K562 (cell line): ENCODE measurements around the gene WEE1. TPM values are rescaled to one million over a fixed set of nuclear protein-coding genes. Genes with fewer than 3 reads are reported as not detected.

Experiments
- CBX3 ChIP-seq, 2 experiments: IDR thresholded peaks; 1 replicate in 1 of 2; 2 replicates in 1 of 2; pipeline ENCODE4 v1.6.1; 2012; ENCODE audit warnings: inconsistent platforms in 2 of 2, low read length in 2 of 2, borderline replicate concordance in 1 of 2, control low read depth in 1 of 2
- FOXA3 ChIP-seq, 2 experiments: fragments of 450-650 bp in 1 of 2; sonication (generic) in 1 of 2; formaldehyde crosslinking; IDR thresholded peaks in 1 of 2; conservative IDR thresholded peaks in 1 of 2; 2 replicates each; pipeline versions ENCODE4 v1.4.0 to v1.8.0; 2020 to 2022; ENCODE audit warnings: mild to moderate bottlenecking in 2 of 2, missing genetic modification reagents in 1 of 2
- FOXJ3 ChIP-seq: sonication (generic); formaldehyde crosslinking; IDR thresholded peaks from 2 replicates; pipeline ENCODE4 v1.4.0; 2020; ENCODE audit warnings: mild to moderate bottlenecking, missing genetic modification reagents
- MNT ChIP-seq, 2 experiments: fragments of 450-650 bp; conservative IDR thresholded peaks; 2 replicates each; pipeline ENCODE4 v1.6.1; 2017; ENCODE audit warnings: mild to moderate bottlenecking in 2 of 2, moderate library complexity in 2 of 2
- PHB ChIP-seq: fragments of 250-450 bp; sonication (Bioruptor Pico); IDR thresholded peaks from 2 replicates; pipeline ENCODE4 v1.5.0; 2021
- POLR2B ChIP-seq: fragments of 450-650 bp; IDR thresholded peaks from 2 replicates; pipeline ENCODE4 v1.6.1; 2018; ENCODE audit warnings: low read depth; ENCODE audit not compliant: partially characterized antibody
- RFX1 ChIP-seq: fragments of 450-650 bp; IDR thresholded peaks from 2 replicates; pipeline ENCODE4 v1.6.1; 2016; ENCODE audit warnings: mild to moderate bottlenecking, moderate library complexity
- SLC30A9 ChIP-seq: fragments of 250-450 bp; sonication (Bioruptor Pico); IDR thresholded peaks from 2 replicates; pipeline ENCODE4 v1.8.0; 2022; ENCODE audit warnings: mild to moderate bottlenecking, moderate library complexity
- TRIM28 ChIP-seq: fragments of 450-650 bp; IDR thresholded peaks from 2 replicates; pipeline ENCODE4 v1.6.1; 2017
- ZBTB40 ChIP-seq, 2 experiments: fragments of 450-650 bp in 1 of 2; sonication (generic) in 1 of 2; formaldehyde crosslinking in 1 of 2; IDR thresholded peaks; 2 replicates each; pipeline versions ENCODE4 v1.7.1 to v1.9.0; 2016 to 2022; ENCODE audit warnings: inconsistent platforms in 1 of 2, mild to moderate bottlenecking in 1 of 2, missing genetic modification reagents in 1 of 2
- ZFPM2 ChIP-seq: fragments of 250-450 bp; sonication (Bioruptor Pico); IDR thresholded peaks from 2 replicates; pipeline ENCODE4 v1.5.1; 2022; ENCODE audit warnings: mild to moderate bottlenecking
- ZNF23 ChIP-seq: fragments of 250-450 bp; sonication (Bioruptor Pico); IDR thresholded peaks from 2 replicates; pipeline ENCODE4 v1.4.0; 2020; ENCODE audit warnings: mild to moderate bottlenecking
- ZNF639 ChIP-seq, 2 experiments: fragments of 200-800 bp in 1 of 2; sonication (Bioruptor generic) in 1 of 2; sonication (generic) in 1 of 2; formaldehyde crosslinking in 1 of 2; IDR thresholded peaks in 1 of 2; conservative IDR thresholded peaks in 1 of 2; 2 replicates each; pipeline versions ENCODE4 v1.5.0 to v1.6.1; 2016 to 2020; ENCODE audit warnings: missing compliant biosample characterization in 1 of 2, missing genetic modification characterization in 1 of 2, missing genetic modification reagents in 1 of 2
- ZNF77 ChIP-seq: fragments of 250-450 bp; sonication (Bioruptor Pico); IDR thresholded peaks from 2 replicates; pipeline ENCODE4 v1.5.0; 2020
- polyA plus RNA-seq, 8 experiments: library from polyadenylated mRNA; depleted of rRNA in 4 of 8; stranded (reverse) in 5 of 8; unstranded in 3 of 8; fragments of >200 nt; fragmentation: Nextera tagmentation in 2 of 8; fragmentation: Illumina TruSeq in 1 of 8; extraction: Ambion mirVana in 2 of 8; extraction: Trizol in 1 of 8; gene quantifications; 2 replicates each; pipeline versions ENCODE4 v1.2.1 to v1.2.3, GENCODE V29; 2011 to 2014; ENCODE audit warnings: inconsistent platforms in 1 of 8, missing spikeins in 1 of 8
- total RNA-seq, 7 experiments: library from RNA; depleted of rRNA in 6 of 7; stranded (reverse); fragments of >200 nt in 6 of 7; fragmentation: Illumina TruSeq in 2 of 7; extraction: Trizol in 2 of 7; gene quantifications; 2 replicates each; pipeline versions ENCODE4 v1.2.1 to v1.2.3, GENCODE V29; 2011 to 2021; ENCODE audit warnings: low replicate concordance in 1 of 7

The WEE1 gene
- total and polyA plus RNA-seq, 9 of the 15 experiments (the other 6 are each of a cell fraction or from before 2014, with no cell fraction given) = 21.9 to 99.0 (median 67.4) TPM

- TF ChIP-seq ZBTB40 (IDR thresholded peaks at IDR 0.05) (no peak), ZBTB40 (CRISPR knock-in tag; IDR thresholded peaks at IDR 0.05) (no peak), TRIM28 (no peak), MNT (conservative IDR thresholded peaks at IDR 0.05) (0 out of 4 replicates have a peak, but pooled peaks of 1 of the 2 experiments have one; percentile 15), FOXA3 (CRISPR knock-in tag; conservative IDR thresholded peaks at IDR 0.05 in 1 of 2, IDR thresholded peaks at IDR 0.05 in 1 of 2) (0 out of 4 replicates have a peak, but pooled peaks of 1 of the 2 experiments have one; percentile 19), ZFPM2 (CRISPR knock-in tag) (no peak), SLC30A9 (CRISPR knock-in tag) (no peak), FOXJ3 (CRISPR knock-in tag) (peak; percentile 85), RFX1 (peak; percentile 89), ZNF23 (CRISPR knock-in tag) (no peak), PHB (CRISPR knock-in tag) (no peak), CBX3 (IDR thresholded peaks at IDR 0.05; ENCODE audit: borderline replicate concordance in 1 of 2, low read length in 2 of 2) (no peak), ZNF639 (CRISPR knock-in tag; conservative IDR thresholded peaks at IDR 0.05 in 1 of 2, IDR thresholded peaks at IDR 0.05 in 1 of 2) (0 out of 4 replicates have a peak, but pooled peaks of 1 of the 2 experiments have one; percentile 23), ZNF77 (CRISPR knock-in tag) (no peak), POLR2B (no peak)
These were observed 4.4 kb upstream of the WEE1 start (continued) for GRCh38 chr11:9568854-9569587.
